ENCODE measurements around the gene TFB1M.

TFB1M gene

DNA sequence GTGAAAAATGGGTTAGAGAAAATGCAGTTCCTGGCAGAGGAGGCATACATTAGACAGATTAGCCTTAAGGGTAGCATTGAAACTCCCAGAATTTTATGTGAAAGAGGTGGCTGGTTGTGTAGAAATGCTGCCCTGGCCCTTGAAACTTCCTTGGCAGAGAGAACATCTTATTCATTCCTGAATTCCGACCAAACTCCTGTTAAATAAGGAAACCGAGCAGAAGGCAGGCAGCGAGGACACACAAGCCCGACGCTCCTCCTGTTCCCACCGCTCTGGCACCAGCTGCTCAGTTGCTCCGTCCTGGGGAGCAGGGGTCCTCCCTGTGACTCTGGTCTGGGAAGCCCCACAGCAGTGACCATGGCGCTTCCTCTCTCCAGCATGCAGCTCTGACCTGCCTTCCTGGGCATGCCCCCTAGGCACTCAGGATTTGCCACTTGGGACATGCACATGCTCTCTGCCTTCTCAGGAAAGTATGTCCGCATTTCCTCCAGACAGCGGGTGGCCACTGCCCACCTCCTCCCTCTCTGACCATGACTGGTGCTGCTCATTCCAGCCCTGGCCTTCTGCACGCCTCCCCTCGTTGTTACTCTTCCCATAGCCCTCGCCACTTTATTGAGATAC is 85.6 kb downstream of the TFB1M start:
- no peak overlapping the region for H3K4me3 ChIP-seq (ENCODE audit: low read depth, low read length)
- peak; percentile 23 for DNase-seq (ENCODE audit: low read depth, low spot score)
- no peak for TF ChIP-seq CTCF (IDR thresholded peaks at IDR 0.05; ENCODE audit: low read depth, low read length)
- in situ Hi-C loops (cut with HindIII; ENCODE audit: low sequenced_read_pairs) = no loop called here

DNA sequence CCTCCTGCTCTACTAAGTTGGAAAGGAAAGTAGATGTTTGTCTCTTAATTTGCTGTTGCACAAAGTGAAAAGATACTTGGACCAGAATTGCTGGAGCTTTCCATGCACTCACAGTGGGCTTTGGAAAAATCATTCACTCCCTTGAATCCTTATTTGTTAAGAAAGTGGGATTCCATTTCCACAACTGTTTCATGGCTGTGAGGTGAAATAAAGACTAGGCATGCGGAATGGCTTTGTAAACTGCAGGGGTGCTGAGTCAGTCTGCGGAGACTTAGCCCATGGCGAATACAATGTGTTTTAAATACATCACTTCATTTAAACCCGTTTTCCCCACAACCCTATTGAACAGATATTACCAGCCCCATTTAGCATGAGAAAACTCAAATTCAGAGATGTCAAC is 87.2 kb downstream of the TFB1M start:
- DNase-seq (ENCODE audit: low read depth, low spot score) = peak; percentile 52

GRCh38 chr6:155224618-155225017 is 89.7 kb downstream of the TFB1M start:
- TF ChIP-seq CTCF (IDR thresholded peaks at IDR 0.05; ENCODE audit: low read depth, low read length) = no peak
- in situ Hi-C loops (cut with HindIII; ENCODE audit: low sequenced_read_pairs) = no loop called here
- no peak overlapping the region for H3K4me3 ChIP-seq (ENCODE audit: low read depth, low read length)
- no peak for DNase-seq (ENCODE audit: low read depth, low spot score)

More for the DNA sequence above, 87.2 kb downstream of the TFB1M start:
- no peak for TF ChIP-seq CTCF (IDR thresholded peaks at IDR 0.05; ENCODE audit: low read depth, low read length)
- H3K4me3 ChIP-seq (ENCODE audit: low read depth, low read length) = no peak overlapping the region
- in situ Hi-C loops (cut with HindIII; ENCODE audit: low sequenced_read_pairs) = no loop called here

- in situ Hi-C loops (cut with HindIII; ENCODE audit: low sequenced_read_pairs) = no loop called here
- TF ChIP-seq CTCF (IDR thresholded peaks at IDR 0.05; ENCODE audit: low read depth, low read length) = no peak
- H3K4me3 ChIP-seq (ENCODE audit: low read depth, low read length) = no peak overlapping the region
- DNase-seq (ENCODE audit: low read depth, low spot score) = peak; percentile 93
These were observed 90.4 kb downstream of the TFB1M start for GRCh38 chr6:155223646-155224451.

DNA sequence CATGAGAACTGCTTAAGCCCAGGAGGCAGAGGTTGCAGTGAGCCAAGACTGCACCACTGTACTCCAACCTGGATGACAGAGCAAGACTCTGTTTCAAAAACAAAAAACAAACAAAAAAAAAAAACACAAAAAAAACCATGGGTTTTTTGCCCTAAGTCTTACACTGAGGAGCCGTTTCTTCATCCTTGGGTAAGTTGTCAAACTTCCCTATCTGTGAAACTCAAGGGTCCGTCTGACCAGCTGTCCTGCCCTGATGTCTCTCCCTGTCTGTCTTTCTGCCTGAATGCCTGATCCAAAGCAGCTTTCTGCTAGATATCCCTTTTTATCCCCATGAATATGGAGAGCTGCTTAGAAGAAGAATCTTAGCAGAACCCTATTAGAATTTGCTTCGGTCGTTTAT is 91.8 kb downstream of the TFB1M start:
- in situ Hi-C loops (cut with HindIII; ENCODE audit: low sequenced_read_pairs) = no loop called here
- TF ChIP-seq CTCF (IDR thresholded peaks at IDR 0.05; ENCODE audit: low read depth, low read length) = no peak
- no peak overlapping the region for H3K4me3 ChIP-seq (ENCODE audit: low read depth, low read length)
- DNase-seq (ENCODE audit: low read depth, low spot score) = no peak

DNA sequence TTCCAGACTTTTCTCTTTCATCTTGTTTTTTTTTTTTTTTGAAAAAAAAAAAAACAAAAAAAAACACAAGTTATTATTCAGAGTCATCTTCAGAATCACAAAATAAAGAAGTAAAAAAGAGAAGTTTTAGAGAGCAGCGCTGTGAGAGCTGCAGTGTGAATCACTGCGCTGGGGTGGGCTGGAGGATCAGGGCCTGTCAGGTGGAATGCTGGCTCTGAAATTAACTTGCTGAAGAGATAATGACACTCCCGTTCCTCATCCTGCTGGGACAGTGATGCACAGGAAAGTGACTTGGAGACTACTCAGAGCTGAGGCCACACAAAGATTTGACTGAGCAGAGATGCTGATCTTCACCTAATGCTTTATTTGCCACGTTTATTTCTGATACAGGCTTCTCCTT is 93.2 kb downstream of the TFB1M start:
- H3K4me3 ChIP-seq (ENCODE audit: low read depth, low read length) = no peak overlapping the region
- no peak for DNase-seq (ENCODE audit: low read depth, low spot score)
- in situ Hi-C loops (cut with HindIII; ENCODE audit: low sequenced_read_pairs) = no loop called here
- TF ChIP-seq CTCF (IDR thresholded peaks at IDR 0.05; ENCODE audit: low read depth, low read length) = no peak

Data from astrocyte of the spinal cord (primary cell).